Astrocyte (in vitro differentiated cells and primary cell): ENCODE measurements around the gene KCNMA1. TPM values are rescaled to one million over a fixed set of nuclear protein-coding genes. Genes with fewer than 3 reads are reported as not detected.

Source experiments
- DNase-seq: peaks from one replicate; pipeline ENCODE4 v3.0.0-alpha.2; 2010; ENCODE audit warnings: low read depth
- FAIRE-seq: peaks from 2 replicates; lab custom pipeline; 2011; peaks lifted over from hg19 to GRCh38; lab: Jason Lieb, UNC
- H2AFZ ChIP-seq: 2 replicates; pipeline ENCODE4 v1.6.0; 2012; ENCODE audit warnings: low read depth, low read length, inconsistent platforms
- H3K27ac ChIP-seq: 2 replicates; pipeline ENCODE4 v1.5.1; 2011; ENCODE audit warnings: low read depth, low read length, inconsistent platforms
- H3K27me3 ChIP-seq: 2 replicates; pipeline ENCODE4 v1.6.0; 2011; ENCODE audit warnings: low read length, inconsistent platforms; ENCODE audit not compliant: insufficient read depth
- H3K36me3 ChIP-seq: 2 replicates; pipeline ENCODE4 v1.5.1; 2011; ENCODE audit warnings: low read length, inconsistent platforms; ENCODE audit not compliant: insufficient read depth
- H3K4me1 ChIP-seq: 2 replicates; pipeline ENCODE4 v1.5.1; 2011; ENCODE audit warnings: low read length, inconsistent platforms; ENCODE audit not compliant: insufficient read depth
- H3K4me2 ChIP-seq: 2 replicates; pipeline ENCODE4 v1.6.0; 2012; ENCODE audit warnings: low read length, inconsistent platforms
- H3K4me3 ChIP-seq: 2 replicates; pipeline ENCODE4 v1.5.1; 2011; ENCODE audit warnings: low read depth, mild to moderate bottlenecking, low read length, inconsistent platforms; ENCODE audit not compliant: insufficient read depth
- H3K79me2 ChIP-seq: 2 replicates; pipeline ENCODE4 v1.6.0; 2012; ENCODE audit warnings: mild to moderate bottlenecking, low read length, inconsistent platforms; ENCODE audit not compliant: insufficient read depth
- H3K9ac ChIP-seq: 2 replicates; pipeline ENCODE4 v1.6.0; 2012; ENCODE audit warnings: mild to moderate bottlenecking, low read length, inconsistent platforms
- H3K9me3 ChIP-seq: 2 replicates; pipeline ENCODE4 v1.5.1; 2012; ENCODE audit warnings: low read depth, mild to moderate bottlenecking, low read length, inconsistent platforms; ENCODE audit not compliant: insufficient read depth
- H4K20me1 ChIP-seq: 2 replicates; pipeline ENCODE4 v1.6.0; 2012; ENCODE audit warnings: low read length, inconsistent platforms; ENCODE audit not compliant: insufficient read depth
- H3K27ac Mint-ChIP-seq: one replicate; pipeline ENCODE4 v1.8.0; 2021; ENCODE audit warnings: mild to moderate bottlenecking, mixed read lengths; ENCODE audit not compliant: unreplicated experiment
- H3K27me3 Mint-ChIP-seq: one replicate; pipeline ENCODE4 v1.8.0; 2021; ENCODE audit warnings: low read depth, mixed read lengths; ENCODE audit not compliant: unreplicated experiment
- H3K36me3 Mint-ChIP-seq: one replicate; pipeline ENCODE4 v1.8.0; 2021; ENCODE audit warnings: low read depth, mixed read lengths; ENCODE audit not compliant: unreplicated experiment
- H3K4me1 Mint-ChIP-seq: one replicate; pipeline ENCODE4 v1.8.0; 2021; ENCODE audit warnings: low read depth, mixed read lengths; ENCODE audit not compliant: unreplicated experiment
- H3K4me3 Mint-ChIP-seq: one replicate; pipeline ENCODE4 v1.8.0; 2021; ENCODE audit warnings: mild to moderate bottlenecking, moderate library complexity, mixed read lengths; ENCODE audit not compliant: unreplicated experiment
- H3K9me3 Mint-ChIP-seq: one replicate; pipeline ENCODE4 v1.8.0; 2021; ENCODE audit warnings: mild to moderate bottlenecking, mixed read lengths; ENCODE audit not compliant: unreplicated experiment
- EZH2 ChIP-seq: IDR thresholded peaks from 2 replicates; pipeline ENCODE4 v1.6.1; 2012; ENCODE audit warnings: mild to moderate bottlenecking, low read length, inconsistent platforms; ENCODE audit not compliant: insufficient read depth
- total RNA-seq: library from RNA; stranded (reverse); gene quantifications from 2 replicates; pipeline ENCODE4 v1.2.1, GENCODE V29; 2021
- TF ChIP-seq, protein P1 (sequence below): IDR thresholded peaks from 2 replicates; pipeline ENCODE4 v1.5.1; 2011; ENCODE audit warnings: low read depth, mild to moderate bottlenecking, inconsistent platforms, low read length, moderate library complexity; ENCODE audit not compliant: insufficient read depth

KCNMA1 gene
- total RNA-seq, 1 donor from 2014 or later = 45.8 TPM

DNA sequence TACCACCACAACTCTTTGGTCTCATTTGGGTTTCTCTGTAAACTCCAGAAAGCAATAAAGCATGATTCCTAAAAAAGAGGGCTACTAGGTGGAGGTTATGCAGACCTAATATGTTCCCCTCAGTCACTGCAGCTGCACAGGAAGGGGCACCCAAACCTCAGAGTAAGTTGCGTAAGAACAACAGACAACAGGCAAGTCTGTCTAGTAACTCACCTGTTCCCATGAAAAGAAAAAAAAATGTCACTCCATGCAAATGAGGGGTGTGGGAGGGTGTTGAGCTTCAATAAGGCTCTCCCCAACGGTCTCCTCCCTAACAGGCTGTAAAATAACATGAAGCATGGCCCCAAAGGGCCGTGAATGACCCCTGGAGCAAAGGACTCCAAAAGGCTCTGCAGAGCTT, 461.4 kb downstream of the KCNMA1 start:
- peaks cover 41% of the 10 kb centered on the region for H3K4me1 Mint-ChIP-seq
- Histone ChIP-seq H3K4me3 (no peak overlapping the region), H3K27ac (no peak overlapping the region), H2AFZ (no peak overlapping the region), H3K4me1 (peaks cover 19% of the 10 kb centered on the region), H3K4me2 (no peak overlapping the region), H3K9ac (no peak overlapping the region), H4K20me1 (no peaks in the 10 kb centered on the region), H3K27me3 (no peaks in the 10 kb centered on the region), H3K9me3 (no peaks in the 10 kb centered on the region), H3K79me2 (no peaks in the 10 kb centered on the region), H3K36me3 (no peaks in the 10 kb centered on the region)
- peaks cover 6% of the 10 kb centered on the region for H3K9me3 Mint-ChIP-seq
- H3K27ac Mint-ChIP-seq = no peak overlapping the region
- H3K4me3 Mint-ChIP-seq = no peak overlapping the region
- TF ChIP-seq EZH2 = no peak
- TF ChIP-seq, protein P1, sequence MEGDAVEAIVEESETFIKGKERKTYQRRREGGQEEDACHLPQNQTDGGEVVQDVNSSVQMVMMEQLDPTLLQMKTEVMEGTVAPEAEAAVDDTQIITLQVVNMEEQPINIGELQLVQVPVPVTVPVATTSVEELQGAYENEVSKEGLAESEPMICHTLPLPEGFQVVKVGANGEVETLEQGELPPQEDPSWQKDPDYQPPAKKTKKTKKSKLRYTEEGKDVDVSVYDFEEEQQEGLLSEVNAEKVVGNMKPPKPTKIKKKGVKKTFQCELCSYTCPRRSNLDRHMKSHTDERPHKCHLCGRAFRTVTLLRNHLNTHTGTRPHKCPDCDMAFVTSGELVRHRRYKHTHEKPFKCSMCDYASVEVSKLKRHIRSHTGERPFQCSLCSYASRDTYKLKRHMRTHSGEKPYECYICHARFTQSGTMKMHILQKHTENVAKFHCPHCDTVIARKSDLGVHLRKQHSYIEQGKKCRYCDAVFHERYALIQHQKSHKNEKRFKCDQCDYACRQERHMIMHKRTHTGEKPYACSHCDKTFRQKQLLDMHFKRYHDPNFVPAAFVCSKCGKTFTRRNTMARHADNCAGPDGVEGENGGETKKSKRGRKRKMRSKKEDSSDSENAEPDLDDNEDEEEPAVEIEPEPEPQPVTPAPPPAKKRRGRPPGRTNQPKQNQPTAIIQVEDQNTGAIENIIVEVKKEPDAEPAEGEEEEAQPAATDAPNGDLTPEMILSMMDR = no peak
- no peak for FAIRE-seq
- peaks cover 7% of the 10 kb centered on the region for H3K36me3 Mint-ChIP-seq
- H3K27me3 Mint-ChIP-seq = no peaks in the 10 kb centered on the region
- no peak for DNase-seq

DNA sequence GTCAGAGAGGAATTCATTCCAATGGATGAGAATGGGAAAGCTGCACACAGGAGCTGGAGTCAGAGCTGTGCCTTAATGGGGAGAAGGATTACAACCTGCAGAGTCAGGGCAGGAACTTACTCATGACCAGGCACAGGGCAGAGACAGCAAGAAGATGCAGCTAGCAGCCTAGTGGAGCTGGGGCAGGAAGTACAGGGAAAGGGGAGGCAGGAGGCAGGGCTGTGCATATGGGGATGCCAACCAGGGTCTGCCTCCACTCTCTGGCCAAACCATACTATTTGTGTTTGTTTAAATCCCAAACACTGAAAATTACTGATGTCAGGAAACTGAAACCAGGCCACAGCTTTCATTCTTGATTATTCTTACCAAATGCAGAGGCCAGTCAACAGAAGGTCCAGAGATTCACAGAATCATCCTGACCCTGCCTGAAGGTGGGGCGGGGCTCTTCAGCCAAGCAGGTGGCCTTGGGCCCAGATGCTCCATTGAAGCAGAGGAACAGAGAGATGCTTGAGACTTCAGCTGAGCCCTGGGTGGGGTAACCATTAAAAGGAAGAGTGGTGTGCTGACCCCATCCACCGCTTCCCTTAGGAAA, 461.9 kb downstream of the KCNMA1 start:
- FAIRE-seq (no peak), DNase-seq (no peak)
- H2AFZ ChIP-seq = no peak overlapping the region
- H3K9me3 Mint-ChIP-seq = peaks cover 6% of the 10 kb centered on the region
- H3K9ac ChIP-seq = no peak overlapping the region
- peaks cover 38% of the 10 kb centered on the region for H3K4me1 Mint-ChIP-seq
- no peaks in the 10 kb centered on the region for H4K20me1 ChIP-seq
- no peak overlapping the region for H3K4me3 ChIP-seq
- H3K27ac ChIP-seq = no peak overlapping the region
- no peaks in the 10 kb centered on the region for H3K36me3 ChIP-seq
- no peak overlapping the region for H3K4me3 Mint-ChIP-seq
- H3K27me3 Mint-ChIP-seq = no peaks in the 10 kb centered on the region
- TF ChIP-seq EZH2 = no peak
- TF ChIP-seq, protein P1 = no peak
- peaks cover 16% of the 10 kb centered on the region for H3K4me1 ChIP-seq
- no peaks in the 10 kb centered on the region for H3K27me3 ChIP-seq
- no peaks in the 10 kb centered on the region for H3K9me3 ChIP-seq
- H3K36me3 Mint-ChIP-seq = peaks cover 7% of the 10 kb centered on the region
- no peaks in the 10 kb centered on the region for H3K79me2 ChIP-seq
- no peak overlapping the region for H3K4me2 ChIP-seq
- H3K27ac Mint-ChIP-seq = no peak overlapping the region

DNA sequence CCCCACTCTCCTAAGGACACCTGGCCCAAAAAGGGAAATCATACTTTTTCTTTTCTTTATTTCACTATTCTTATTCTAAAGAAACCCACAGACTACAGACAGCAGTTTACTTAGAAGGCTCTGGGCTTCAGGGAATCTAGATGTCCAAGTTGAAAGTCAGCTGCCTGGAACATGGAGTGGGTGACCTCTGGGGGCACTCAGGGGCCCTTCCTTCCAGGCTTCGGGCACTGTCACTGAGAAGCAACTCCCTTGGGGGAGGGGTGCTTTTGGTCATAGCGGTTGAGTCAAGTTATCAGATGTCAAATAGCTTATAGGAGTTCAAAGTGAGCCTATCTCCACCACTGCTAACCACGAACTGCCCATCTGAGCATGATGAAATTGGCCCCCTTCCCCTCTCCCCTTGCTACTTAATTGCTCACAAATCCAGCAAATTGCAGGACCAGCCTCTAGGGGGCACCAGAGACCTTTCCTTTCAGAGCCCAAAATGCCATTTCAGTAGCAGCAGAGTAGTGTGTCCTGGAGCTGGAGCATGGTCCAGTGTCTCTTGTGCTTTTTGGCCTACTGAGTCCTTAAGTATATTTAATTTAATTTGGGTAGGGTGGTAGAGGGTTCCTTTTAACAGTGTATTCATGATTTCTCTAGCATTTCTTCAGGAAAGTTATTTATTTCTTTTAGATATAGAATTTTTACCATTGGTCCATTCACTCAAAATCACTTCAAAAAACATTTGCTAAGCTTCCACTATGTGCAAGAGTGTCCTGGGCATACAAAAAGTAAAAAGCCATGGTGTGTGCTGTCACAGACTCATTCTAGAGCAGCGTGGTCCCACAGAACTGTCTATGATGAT, 463.8 kb downstream of the KCNMA1 start:
- Histone ChIP-seq H4K20me1 (no peaks in the 10 kb centered on the region), H3K4me3 (no peak overlapping the region), H3K4me1 (peaks cover 4% of the 10 kb centered on the region), H3K27me3 (no peaks in the 10 kb centered on the region), H2AFZ (no peak overlapping the region), H3K79me2 (no peaks in the 10 kb centered on the region), H3K27ac (no peak overlapping the region), H3K9me3 (no peaks in the 10 kb centered on the region), H3K4me2 (no peak overlapping the region), H3K36me3 (no peaks in the 10 kb centered on the region), H3K9ac (no peak overlapping the region)
- Mint-ChIP-seq H3K4me3 (no peak overlapping the region), H3K27ac (peak overlapping the region; percentile 77), H3K27me3 (no peaks in the 10 kb centered on the region), H3K4me1 (peaks cover 20% of the 10 kb centered on the region), H3K9me3 (peaks cover 6% of the 10 kb centered on the region), H3K36me3 (peaks cover 7% of the 10 kb centered on the region)
- FAIRE-seq (peak; percentile 39), DNase-seq (peak; percentile 43)
- no peak for TF ChIP-seq EZH2
- TF ChIP-seq, protein P1 = peak; percentile 97
